Neural progenitor cell (in vitro differentiated cells): ENCODE data around the gene GLCCI1.

ENCODE experiments used
- CTCF ChIP-seq: fragments of 200-600 bp; sonication (generic); IDR thresholded peaks from 2 replicates; pipeline ENCODE4 v1.5.1; 2017; ENCODE audit warnings: antibody characterized with exemption, mild to moderate bottlenecking
- EZH2 ChIP-seq: fragments of 200-600 bp; sonication (generic); IDR thresholded peaks from 2 replicates; pipeline ENCODE4 v1.6.1; 2017; ENCODE audit warnings: antibody characterized with exemption, mild to moderate bottlenecking, moderate library complexity
- EZH2phosphoT487 ChIP-seq: fragments of 200-600 bp; sonication (generic); IDR thresholded peaks from 2 replicates; pipeline ENCODE4 v1.6.1; 2017; ENCODE audit warnings: antibody characterized with exemption

GRCh38 chr7:8131694-8132605 is 163.4 kb downstream of the GLCCI1 start:
- TF ChIP-seq EZH2 (no peak), CTCF (no peak), EZH2phosphoT487 (no peak)
